Measurements from ENCODE around the gene AP3B2.
"Not testable (repeated sequence)": the region's sequence is repeated elsewhere in the genome, so short reads cannot be mapped to it uniquely, and the experiment has no call there.

AP3B2 gene

GRCh38 chr15:82709421-82710207 lies at the start of gene AP3B2:
TSS of gene AP3B2 (minus strand) at chr15:82709875. CDS start at chr15:82709706, 169 bp downstream.
- DNase-seq = peak; percentile 61

GRCh38 chr15:82751308-82751707 lies 41.6 kb upstream of the AP3B2 start:
- no peak for DNase-seq

- no peak for DNase-seq
Observed at GRCh38 chr15:82750831-82751180, 41.1 kb upstream of the AP3B2 start.

- peak; percentile 75 for DNase-seq
Observed at GRCh38 chr15:82749951-82750830, 40.5 kb upstream of the AP3B2 start.

- no peak for DNase-seq
Observed at GRCh38 chr15:82748315-82748714, 38.6 kb upstream of the AP3B2 start.

GRCh38 chr15:82743810-82744209 lies 34.1 kb upstream of the AP3B2 start:
- DNase-seq = no peak

GRCh38 chr15:82742134-82742533 lies 32.5 kb upstream of the AP3B2 start:
- no peak for DNase-seq

- no peak for DNase-seq
Observed at GRCh38 chr15:82739086-82739485, 29.4 kb upstream of the AP3B2 start.

GRCh38 chr15:82737975-82738374 lies 28.3 kb upstream of the AP3B2 start:
- no peak for DNase-seq

- DNase-seq = no peak
Observed at GRCh38 chr15:82731527-82731926, 21.9 kb upstream of the AP3B2 start.

GRCh38 chr15:82730022-82730530 lies 20.4 kb upstream of the AP3B2 start:
- DNase-seq = no peak

- no peak for DNase-seq
Observed at GRCh38 chr15:82726816-82727215, 17.1 kb upstream of the AP3B2 start.

- DNase-seq = no peak
Observed at GRCh38 chr15:82715003-82715402, 5.3 kb upstream of the AP3B2 start.

GRCh38 chr15:82714016-82714415 lies 4.3 kb upstream of the AP3B2 start:
- no peak for DNase-seq

- no peak for DNase-seq
Observed at GRCh38 chr15:82712036-82712435, 2.4 kb upstream of the AP3B2 start.

GRCh38 chr15:82710926-82711490 lies 1.3 kb upstream of the AP3B2 start:
- no peak for DNase-seq

GRCh38 chr15:82710208-82710555 lies 507 bp upstream of the AP3B2 start:
- no peak for DNase-seq

GRCh38 chr15:82709081-82709420 lies 624 bp downstream of the AP3B2 start:
- peak; percentile 4 for DNase-seq

GRCh38 chr15:82705856-82706255 lies 3.8 kb downstream of the AP3B2 start:
- DNase-seq = not testable (repeated sequence)

GRCh38 chr15:82699726-82700125 lies 9.9 kb downstream of the AP3B2 start:
- DNase-seq = no peak

GRCh38 chr15:82698711-82699345 lies 10.8 kb downstream of the AP3B2 start:
- no peak for DNase-seq

- DNase-seq = no peak
Observed at GRCh38 chr15:82697735-82698407, 11.8 kb downstream of the AP3B2 start.

GRCh38 chr15:82692171-82692570 lies 17.5 kb downstream of the AP3B2 start:
- no peak for DNase-seq

Data from DMS79 treated with DMSO at 0.1 percent for 48 hours (cell line).